ENCODE measurements around the gene ARVCF. TPM values are rescaled to one million over a fixed set of nuclear protein-coding genes. Genes with fewer than 3 reads are reported as not detected.

ARVCF gene
- total and polyA plus RNA-seq, 9 of the 15 experiments (the other 6 are each of a cell fraction or from before 2014, with no cell fraction given), result 0.03 to 97.4 (median 15.6) TPM

DNA sequence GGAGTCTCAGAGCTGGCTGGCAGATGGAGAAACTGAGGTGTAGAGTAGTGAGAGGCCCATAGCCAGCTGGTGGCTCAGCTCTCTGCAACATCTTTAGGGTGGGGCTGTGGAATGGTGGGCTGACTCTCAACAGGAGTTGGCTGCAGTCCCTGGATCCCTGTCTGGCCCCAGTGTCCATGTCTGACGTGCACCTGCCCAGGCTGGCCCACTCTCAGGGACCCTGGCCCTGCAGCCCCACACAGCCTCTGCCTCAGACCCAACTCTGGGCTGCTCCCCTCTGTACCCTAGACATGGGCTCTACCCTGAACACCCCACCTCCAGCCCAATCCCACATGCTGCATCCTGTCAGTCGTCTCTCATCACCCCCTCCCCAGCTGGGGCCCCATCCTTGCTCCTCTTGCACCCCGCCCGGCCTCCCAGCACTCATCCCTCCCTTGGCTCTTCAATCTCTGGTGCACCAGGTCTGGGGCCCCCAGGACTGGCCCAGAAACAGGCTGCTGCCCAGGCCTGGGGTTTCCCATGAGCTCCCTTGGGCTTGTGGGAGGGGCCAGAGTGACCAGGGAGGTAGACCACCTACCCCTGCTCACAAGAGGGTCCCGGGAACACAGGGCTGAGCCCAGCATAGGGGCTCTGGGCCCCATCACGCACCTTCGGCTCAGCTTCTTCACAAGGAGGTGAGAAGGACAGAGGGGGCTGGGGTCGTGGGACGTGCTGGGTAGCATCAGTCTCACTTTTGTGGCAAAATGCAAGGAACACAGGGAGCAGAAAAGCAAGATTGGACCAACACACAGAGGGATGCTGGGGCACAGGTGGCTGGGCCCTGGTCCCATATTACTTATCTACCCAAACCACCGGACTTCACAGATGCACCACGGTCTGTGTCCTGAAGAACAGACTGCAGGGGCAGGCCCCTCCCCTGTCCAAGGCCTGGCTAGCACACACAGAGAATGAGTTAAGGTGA is 31.5 kb downstream of the ARVCF start (continued):
- TF ChIP-seq, protein P1, sequence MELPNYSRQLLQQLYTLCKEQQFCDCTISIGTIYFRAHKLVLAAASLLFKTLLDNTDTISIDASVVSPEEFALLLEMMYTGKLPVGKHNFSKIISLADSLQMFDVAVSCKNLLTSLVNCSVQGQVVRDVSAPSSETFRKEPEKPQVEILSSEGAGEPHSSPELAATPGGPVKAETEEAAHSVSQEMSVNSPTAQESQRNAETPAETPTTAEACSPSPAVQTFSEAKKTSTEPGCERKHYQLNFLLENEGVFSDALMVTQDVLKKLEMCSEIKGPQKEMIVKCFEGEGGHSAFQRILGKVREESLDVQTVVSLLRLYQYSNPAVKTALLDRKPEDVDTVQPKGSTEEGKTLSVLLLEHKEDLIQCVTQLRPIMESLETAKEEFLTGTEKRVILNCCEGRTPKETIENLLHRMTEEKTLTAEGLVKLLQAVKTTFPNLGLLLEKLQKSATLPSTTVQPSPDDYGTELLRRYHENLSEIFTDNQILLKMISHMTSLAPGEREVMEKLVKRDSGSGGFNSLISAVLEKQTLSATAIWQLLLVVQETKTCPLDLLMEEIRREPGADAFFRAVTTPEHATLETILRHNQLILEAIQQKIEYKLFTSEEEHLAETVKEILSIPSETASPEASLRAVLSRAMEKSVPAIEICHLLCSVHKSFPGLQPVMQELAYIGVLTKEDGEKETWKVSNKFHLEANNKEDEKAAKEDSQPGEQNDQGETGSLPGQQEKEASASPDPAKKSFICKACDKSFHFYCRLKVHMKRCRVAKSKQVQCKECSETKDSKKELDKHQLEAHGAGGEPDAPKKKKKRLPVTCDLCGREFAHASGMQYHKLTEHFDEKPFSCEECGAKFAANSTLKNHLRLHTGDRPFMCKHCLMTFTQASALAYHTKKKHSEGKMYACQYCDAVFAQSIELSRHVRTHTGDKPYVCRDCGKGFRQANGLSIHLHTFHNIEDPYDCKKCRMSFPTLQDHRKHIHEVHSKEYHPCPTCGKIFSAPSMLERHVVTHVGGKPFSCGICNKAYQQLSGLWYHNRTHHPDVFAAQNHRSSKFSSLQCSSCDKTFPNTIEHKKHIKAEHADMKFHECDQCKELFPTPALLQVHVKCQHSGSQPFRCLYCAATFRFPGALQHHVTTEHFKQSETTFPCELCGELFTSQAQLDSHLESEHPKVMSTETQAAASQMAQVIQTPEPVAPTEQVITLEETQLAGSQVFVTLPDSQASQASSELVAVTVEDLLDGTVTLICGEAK (IDR thresholded peaks at IDR 0.05), result no peak
- TF ChIP-seq, protein P1 (CRISPR knock-in tag; IDR thresholded peaks at IDR 0.05), result peak; percentile 41
- TF ChIP-seq ELF2 (CRISPR knock-in tag; IDR thresholded peaks at IDR 0.05), result no peak
- TF ChIP-seq, protein P2, sequence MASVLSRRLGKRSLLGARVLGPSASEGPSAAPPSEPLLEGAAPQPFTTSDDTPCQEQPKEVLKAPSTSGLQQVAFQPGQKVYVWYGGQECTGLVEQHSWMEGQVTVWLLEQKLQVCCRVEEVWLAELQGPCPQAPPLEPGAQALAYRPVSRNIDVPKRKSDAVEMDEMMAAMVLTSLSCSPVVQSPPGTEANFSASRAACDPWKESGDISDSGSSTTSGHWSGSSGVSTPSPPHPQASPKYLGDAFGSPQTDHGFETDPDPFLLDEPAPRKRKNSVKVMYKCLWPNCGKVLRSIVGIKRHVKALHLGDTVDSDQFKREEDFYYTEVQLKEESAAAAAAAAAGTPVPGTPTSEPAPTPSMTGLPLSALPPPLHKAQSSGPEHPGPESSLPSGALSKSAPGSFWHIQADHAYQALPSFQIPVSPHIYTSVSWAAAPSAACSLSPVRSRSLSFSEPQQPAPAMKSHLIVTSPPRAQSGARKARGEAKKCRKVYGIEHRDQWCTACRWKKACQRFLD (CRISPR knock-in tag; IDR thresholded peaks at IDR 0.05), result no peak
- no peak for TF ChIP-seq KDM4B (IDR thresholded peaks at IDR 0.05; ENCODE audit: borderline replicate concordance in 2 of 2, low read depth in 1 of 2)
- TF ChIP-seq BRD9 (IDR thresholded peaks at IDR 0.05; ENCODE audit: low read depth, partially characterized antibody), result no peak
- TF ChIP-seq ZSCAN32 (CRISPR knock-in tag; IDR thresholded peaks at IDR 0.05), result no peak
- TF ChIP-seq MYNN (IDR thresholded peaks at IDR 0.05), result no peak
- TF ChIP-seq MYNN (CRISPR knock-in tag; IDR thresholded peaks at IDR 0.05), result 0 out of 2 replicates have a peak, but pooled peaks have one; percentile 17
- no peak for TF ChIP-seq NFE2 (IDR thresholded peaks at IDR 0.05; ENCODE audit: low read depth)
- TF ChIP-seq PHB (CRISPR knock-in tag; IDR thresholded peaks at IDR 0.05), result peak; percentile 53; the same call in 1 of the 2 replicates
- peak; percentile 25; the same call in 1 of the 2 replicates for TF ChIP-seq CHD2 (IDR thresholded peaks at IDR 0.05; ENCODE audit: low read depth, low read length)
- TF ChIP-seq SLC30A9 (CRISPR knock-in tag; IDR thresholded peaks at IDR 0.05), result no peak
- TF ChIP-seq ZBTB17 (CRISPR knock-in tag; IDR thresholded peaks at IDR 0.05), result no peak
- peak; percentile 25 for TF ChIP-seq HNRNPLL (IDR thresholded peaks at IDR 0.05; ENCODE audit: low read depth, low read length, poor library complexity, severe bottlenecking)
- TF ChIP-seq ZNF165 (CRISPR knock-in tag; IDR thresholded peaks at IDR 0.05; ENCODE audit: borderline replicate concordance), result no peak
- TF ChIP-seq, protein P3, sequence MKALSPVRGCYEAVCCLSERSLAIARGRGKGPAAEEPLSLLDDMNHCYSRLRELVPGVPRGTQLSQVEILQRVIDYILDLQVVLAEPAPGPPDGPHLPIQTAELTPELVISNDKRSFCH (CRISPR knock-in tag; IDR thresholded peaks at IDR 0.05), result no peak
- TF ChIP-seq, protein P3 (tag; IDR thresholded peaks at IDR 0.05), result 0 out of 2 replicates have a peak, but pooled peaks have one; percentile 18

Measured in K562 (cell line).